DMS153 treated with DMSO at 0.1 percent for 48 hours (cell line): ENCODE results near the gene SMC4.
"Not testable (repeated sequence)": the region's sequence is repeated elsewhere in the genome, so short reads cannot be mapped to it uniquely, and the experiment has no call there.

Experiments used
- DNase-seq: peaks from one replicate; lab custom pipeline; 2025; ENCODE audit not compliant: unreplicated experiment; lab: John Stamatoyannopoulos, UW

Gene SMC4

DNA sequence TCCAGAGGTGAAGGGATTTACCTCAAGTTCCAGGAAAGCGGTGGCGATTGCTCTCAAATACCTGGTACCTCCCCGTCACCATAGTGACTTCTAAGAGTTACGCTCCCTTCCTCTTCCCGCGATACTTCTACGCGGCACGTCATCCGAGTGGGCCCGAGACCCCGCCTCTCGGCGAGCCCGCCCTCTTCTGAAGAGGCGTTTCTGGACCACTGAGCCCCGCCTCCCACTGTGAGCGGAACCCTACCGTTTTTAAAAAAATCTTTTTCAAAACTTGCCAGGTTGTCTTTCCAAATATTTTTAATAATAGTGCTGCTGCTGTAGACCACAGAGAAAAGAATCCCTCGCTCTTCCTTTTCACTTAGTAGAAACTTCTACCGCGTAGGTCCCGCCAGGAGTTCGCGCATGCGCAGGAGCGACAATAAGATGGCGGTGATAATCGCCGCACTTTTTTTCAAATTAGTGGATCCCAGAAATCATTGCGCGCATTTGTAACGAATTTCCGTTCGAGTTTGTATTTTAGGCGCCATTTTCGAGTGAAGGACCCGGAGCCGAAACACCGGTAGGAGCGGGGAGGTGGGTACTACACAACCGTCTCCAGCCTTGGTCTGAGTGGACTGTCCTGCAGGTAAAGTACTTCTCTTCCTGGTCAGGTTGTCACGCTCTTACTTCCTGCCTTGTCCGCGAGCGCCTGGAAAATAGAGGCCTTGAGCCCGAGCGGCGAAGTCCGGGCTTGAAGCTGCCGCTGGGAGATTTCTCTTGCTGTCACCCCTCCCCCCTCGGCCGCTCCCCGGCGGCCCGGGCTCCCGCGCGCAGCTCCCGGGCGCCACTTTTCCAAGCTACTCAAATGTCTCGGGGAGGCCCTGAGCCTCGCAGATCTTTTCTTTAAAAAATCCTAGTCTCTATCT is at the start of gene SMC4, which contains the start of gene IFT80:
SMC4 (plus strand) TSS at position 526 of the 905 bp plus-strand sequence. CDS start 1,177 bp downstream, outside the sequence.
IFT80 (minus strand) TSS at position 101 of the 905 bp plus-strand sequence. CDS start 14,625 bp downstream, outside the sequence.
- peak; percentile 97 for DNase-seq

DNA sequence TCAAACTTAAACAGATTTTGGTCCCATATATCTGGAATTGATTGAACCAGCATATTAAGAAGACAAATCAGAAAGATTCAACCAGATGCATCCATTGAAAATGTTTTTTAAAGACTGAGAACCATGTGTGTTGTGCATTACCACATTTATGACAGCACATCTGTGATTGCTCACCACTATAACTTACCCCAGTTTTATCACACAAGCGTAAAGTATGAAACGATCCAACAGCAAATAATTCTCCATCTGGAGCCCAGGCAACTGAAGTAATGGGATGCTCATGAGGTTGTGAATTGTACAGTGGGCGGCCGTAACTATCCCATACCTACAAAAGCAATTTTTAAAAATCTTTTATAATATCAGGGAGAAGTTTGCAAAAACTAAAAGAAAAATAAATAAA is 43.6 kb upstream of the SMC4 start:
- DNase-seq = no peak

- DNase-seq = not testable (repeated sequence)
These were observed 36.6 kb upstream of the SMC4 start for GRCh38 chr3:160362896-160363295.

DNA sequence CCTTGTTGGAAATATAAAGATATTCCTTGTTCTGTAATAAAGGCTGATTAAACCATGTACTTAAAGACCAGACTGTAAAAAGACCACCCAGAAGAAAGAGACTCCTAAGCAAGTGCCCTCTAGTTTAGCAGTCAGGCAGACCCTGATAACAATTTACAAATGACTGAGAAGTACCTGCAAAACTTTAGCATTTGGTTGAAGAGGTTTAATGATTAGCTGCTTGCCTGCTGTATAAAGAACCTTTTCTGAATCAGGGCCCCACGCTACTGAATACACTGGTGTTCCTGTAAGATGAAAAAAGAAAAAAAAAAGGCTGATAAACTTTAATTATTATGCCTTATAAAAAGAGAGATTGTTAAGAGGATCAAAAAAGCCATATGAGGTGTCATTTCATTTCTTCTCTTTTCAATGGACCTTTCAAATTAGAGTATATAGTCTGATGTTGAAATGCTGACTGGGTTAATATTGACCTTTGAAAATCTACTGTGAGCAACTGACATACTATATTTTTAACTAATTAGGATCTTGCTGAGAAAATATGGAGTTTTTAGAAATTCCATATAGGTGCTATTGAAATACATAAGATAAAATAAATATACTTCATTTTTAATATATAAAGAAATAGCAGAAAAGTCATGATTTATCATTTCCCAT is 33.5 kb upstream of the SMC4 start:
- DNase-seq = no peak

- no peak for DNase-seq
These were observed 30.6 kb upstream of the SMC4 start for GRCh38 chr3:160368804-160369203.

- DNase-seq = no peak
These were observed 29.7 kb upstream of the SMC4 start for GRCh38 chr3:160369784-160370183.

DNA sequence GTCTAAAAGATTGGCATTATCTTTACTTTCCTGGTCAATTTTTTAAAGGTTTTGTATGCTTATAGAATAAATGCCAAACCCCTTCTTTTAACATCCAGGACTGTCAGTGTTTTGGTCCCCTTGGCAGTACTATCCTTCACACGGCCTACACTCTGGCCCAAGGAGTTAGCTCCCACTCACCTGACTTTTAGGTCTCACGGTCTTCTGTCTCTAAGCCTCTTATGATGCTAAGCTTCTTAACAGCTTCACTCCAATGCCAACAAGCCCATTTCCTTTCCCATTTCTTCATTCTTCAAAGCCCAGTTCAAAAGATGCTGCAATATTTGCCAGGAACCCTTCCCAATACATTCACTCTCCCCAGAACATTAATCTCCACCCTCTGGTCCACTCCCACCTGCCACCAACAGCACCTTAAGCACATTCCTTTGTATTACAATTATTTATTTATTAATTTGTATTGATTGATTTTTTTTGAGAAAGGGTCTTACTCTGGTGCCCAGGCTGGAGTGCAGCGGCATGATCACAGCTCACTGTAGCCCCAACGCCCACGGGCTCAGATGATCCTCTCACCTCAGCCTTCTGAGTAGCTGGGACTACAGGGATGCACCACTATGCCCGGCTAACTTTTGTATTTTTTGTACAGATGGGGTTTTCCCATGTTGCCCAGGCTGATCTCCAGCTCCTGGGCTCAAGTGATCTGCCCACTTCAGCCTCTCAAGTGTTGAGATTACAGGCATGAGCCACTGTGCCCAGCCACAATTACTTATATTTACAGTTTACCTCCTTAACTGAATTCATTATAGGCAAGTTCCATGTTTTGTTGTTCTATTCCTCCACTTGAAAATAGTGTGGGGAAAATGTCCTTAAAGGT is 28.2 kb upstream of the SMC4 start:
- DNase-seq = no peak

- no peak for DNase-seq
These were observed 26.7 kb upstream of the SMC4 start for GRCh38 chr3:160372780-160373179.

- no peak for DNase-seq
These were observed 25.8 kb upstream of the SMC4 start for GRCh38 chr3:160373655-160374054.

DNA sequence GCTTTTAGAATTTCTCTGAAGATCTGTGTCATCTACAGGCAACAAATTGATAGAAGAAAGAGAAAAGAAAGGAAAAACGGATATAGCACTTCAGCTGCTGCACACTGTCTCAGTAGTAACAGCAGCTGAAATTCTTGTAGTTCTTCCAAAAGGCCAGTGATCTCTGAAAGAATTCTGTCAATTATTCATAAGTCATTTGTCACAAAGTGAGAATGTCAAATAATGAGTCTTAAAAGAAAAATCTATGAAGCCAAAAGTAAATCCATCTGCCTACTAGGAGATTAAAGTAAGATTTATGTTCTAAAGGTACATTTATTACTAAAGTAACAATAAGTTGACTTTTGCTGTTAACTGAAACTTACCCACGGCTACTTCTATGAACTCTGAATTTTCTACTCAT is 25.0 kb upstream of the SMC4 start:
- DNase-seq = no peak

GRCh38 chr3:160374925-160375324 is 24.5 kb upstream of the SMC4 start:
- no peak for DNase-seq

GRCh38 chr3:160376681-160377080 is 22.8 kb upstream of the SMC4 start:
- DNase-seq = no peak

DNA sequence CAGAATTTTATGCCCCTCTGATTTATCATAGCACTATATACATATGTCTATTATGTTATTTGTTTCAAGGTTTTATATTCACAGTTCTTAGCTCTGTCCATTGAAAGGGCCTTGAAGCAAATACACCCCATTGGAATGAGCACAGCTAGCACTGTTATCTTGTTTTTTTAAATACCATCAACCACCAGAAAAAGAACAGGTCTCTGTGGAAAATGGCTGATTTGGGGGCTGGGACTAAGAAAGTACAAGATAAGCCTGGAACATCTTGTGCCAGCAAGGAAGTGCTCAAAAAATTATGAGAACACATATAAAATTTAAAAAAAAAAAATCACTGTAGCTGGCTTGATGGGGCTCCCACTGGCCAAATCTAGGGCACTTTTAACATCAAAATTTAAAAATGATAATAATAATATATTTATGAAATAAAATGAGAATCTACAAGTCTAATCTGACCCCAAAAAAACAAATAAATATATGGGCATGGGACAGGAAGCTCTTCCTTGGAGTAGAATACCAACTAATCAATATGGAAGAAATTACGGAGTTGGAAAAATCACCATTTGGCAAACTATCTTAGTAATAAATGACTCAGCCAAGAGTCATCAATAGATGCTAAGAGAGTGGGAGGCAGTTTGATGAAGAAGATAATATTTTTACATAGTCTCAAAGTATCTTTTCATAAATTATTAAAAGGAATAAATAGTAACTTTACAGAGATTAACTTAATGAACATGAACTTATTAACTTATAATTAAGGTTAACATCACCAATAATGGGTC is 20.9 kb upstream of the SMC4 start:
- no peak for DNase-seq

DNA sequence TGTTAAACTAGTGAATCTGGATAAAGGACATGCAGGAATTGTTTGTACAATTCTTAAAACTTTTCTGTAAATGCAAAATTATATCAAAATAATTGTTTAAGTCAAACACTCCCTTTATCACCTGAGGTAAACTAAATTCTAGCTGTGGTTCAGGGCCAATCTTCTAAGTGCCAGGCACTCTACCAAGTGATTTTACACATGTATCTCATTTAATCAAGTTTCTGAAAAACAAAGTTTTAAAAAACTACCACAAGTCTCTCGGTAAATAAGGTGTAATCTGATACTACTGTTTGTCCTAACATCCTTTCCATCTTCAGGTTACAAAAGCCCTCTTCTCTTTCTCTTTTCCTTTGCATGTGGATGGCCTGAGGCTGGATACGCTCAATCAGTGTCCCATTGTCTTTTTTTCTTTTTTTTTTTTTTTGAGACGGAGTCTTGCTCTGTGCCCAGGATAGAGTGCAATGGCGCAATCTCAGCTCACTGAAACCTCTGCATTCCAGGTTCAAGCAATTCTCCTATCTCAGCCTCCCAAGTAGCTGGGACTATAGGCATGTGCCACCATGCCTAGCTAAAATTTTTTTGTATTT is 19.7 kb upstream of the SMC4 start:
- DNase-seq = no peak

GRCh38 chr3:160381470-160381869 is 18.0 kb upstream of the SMC4 start:
- no peak for DNase-seq

DNA sequence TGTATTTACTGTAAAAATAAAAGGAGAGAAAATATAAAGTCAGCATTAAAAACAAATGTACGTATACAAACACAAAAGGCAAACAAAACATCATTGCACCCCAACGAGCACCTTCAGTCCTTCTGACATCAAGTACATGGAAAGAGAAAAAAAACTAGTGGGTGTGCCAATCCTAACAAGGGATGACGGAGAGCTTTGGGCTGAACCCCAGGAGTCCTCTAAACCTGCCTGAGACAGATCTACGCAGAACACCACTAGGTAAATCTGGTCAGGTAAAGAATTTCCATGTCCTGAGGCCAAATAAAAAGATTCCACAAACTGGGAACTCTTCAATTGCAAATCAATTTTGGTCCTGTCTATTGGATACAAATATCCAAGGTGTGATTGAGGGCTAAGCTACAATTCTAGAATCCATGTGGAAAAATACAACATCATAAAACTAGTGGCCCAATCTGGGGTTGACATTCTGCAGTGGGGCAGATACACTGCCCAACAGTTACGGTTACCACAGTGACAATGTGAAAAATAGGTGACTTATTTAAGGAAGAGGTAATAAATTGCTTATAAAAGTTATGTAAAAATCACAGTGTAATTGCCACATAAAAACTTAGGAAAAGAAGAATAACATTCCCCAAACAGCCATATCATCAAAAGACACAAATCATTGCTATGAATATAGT is 14.7 kb upstream of the SMC4 start:
- DNase-seq = no peak

DNA sequence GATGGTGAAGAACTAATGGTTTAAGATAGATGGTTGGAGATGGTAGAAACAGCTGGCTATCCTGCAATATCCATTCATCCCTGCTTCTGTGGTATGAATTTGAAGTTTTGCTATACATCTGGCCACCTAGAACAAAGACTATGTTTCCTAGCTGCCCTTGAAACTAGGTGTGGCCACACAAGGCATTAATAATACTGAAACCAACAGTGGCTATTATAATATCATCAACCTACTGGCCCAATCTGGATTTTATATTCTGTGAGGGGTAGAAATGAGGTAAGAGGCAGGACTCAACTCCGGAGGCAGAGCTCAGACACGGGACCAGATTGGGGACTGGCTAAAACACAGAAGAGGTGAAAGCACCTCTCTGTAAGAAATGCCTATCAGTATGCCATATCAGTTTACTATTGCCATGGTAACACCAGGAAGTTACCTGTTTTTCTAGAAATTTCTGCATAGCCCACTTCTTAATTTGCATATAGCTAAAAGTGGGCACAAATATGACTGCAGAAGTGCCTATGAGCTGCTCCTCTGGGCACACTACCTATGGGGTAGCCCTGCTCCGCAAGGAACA is 8.8 kb upstream of the SMC4 start:
- DNase-seq = no peak

GRCh38 chr3:160392798-160393197 is 6.7 kb upstream of the SMC4 start:
- DNase-seq = no peak

DNA sequence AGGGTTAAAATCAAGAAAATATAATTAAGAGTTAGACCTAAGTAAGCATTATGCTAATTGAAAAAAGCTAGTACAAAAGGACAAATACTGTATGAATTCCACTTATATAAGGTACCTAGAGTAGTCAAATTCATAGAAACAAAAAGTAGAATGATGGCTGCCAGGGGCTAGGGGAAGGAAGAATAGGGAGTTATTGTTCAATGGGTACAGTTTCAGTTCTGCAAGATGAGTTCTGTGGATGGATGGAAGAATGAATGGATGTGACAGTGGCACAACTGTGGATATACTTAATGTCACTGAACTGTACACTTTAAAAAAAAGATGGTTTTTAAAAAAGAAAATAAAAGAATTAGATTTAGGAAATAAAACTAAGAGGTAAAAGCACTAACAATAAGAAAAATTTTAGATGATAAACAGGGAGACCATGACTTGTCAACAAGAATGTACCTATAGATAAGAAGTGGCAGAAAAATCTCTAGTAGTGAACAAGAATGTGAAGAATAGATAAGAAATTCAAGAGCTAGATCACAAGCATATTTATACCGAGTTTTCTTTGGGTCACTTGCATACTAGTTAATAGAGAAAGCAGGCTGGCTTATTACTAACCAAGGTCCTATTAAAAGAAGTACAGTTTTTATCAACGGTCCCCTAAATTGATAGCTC is 6.0 kb upstream of the SMC4 start:
- DNase-seq = no peak
